Trophoblast cell (in vitro differentiated cells and primary cell): ENCODE data around the gene PCDHGB5.
"Not testable (repeated sequence)": the region's sequence is repeated elsewhere in the genome, so short reads cannot be mapped to it uniquely, and the experiment has no call there.

Experiments used
- DNase-seq, 2 donors: peaks; one replicate each; pipeline ENCODE4 v3.0.0-alpha.2; 2016
- H2AFZ ChIP-seq: 2 replicates; pipeline ENCODE4 v1.6.1; 2013; ENCODE audit warnings: low read length, moderate library complexity, mild to moderate bottlenecking; ENCODE audit not compliant: insufficient read depth, poor library complexity
- H2AK5ac ChIP-seq: 2 replicates; pipeline ENCODE4 v1.6.1; 2013; ENCODE audit warnings: mild to moderate bottlenecking, low read length
- H2BK120ac ChIP-seq: 2 replicates; pipeline ENCODE4 v1.6.1; 2013; ENCODE audit warnings: low read length, mild to moderate bottlenecking, moderate library complexity; ENCODE audit not compliant: insufficient read depth, poor library complexity
- H2BK12ac ChIP-seq: 2 replicates; pipeline ENCODE4 v1.6.1; 2013; ENCODE audit warnings: mild to moderate bottlenecking, low read length, moderate library complexity
- H2BK5ac ChIP-seq: 2 replicates; pipeline ENCODE4 v1.6.1; 2013; ENCODE audit warnings: low read length, low read depth, moderate library complexity, mild to moderate bottlenecking; ENCODE audit not compliant: poor library complexity
- H3K14ac ChIP-seq: 2 replicates; pipeline ENCODE4 v1.6.1; 2013; ENCODE audit warnings: mild to moderate bottlenecking, low read length
- H3K18ac ChIP-seq: 2 replicates; pipeline ENCODE4 v1.6.1; 2013; ENCODE audit warnings: mild to moderate bottlenecking, low read length
- H3K23ac ChIP-seq: 2 replicates; pipeline ENCODE4 v1.6.1; 2013; ENCODE audit warnings: low read length
- H3K27ac ChIP-seq: 2 replicates; pipeline ENCODE4 v1.5.1; 2013; ENCODE audit warnings: low read depth, mild to moderate bottlenecking, inconsistent platforms, low read length, moderate library complexity
- H3K27me3 ChIP-seq: 2 replicates; pipeline ENCODE4 v1.6.1; 2013; ENCODE audit warnings: inconsistent platforms, mild to moderate bottlenecking, low read length, moderate library complexity; ENCODE audit not compliant: insufficient read depth
- H3K36me3 ChIP-seq, 2 experiments: 1 replicate in 1 of 2; 2 replicates in 1 of 2; pipeline ENCODE4 v1.6.1; 2013; ENCODE audit warnings: low read length in 2 of 2, mild to moderate bottlenecking in 2 of 2, moderate library complexity in 1 of 2; ENCODE audit not compliant: insufficient read depth in 2 of 2, control insufficient read depth in 1 of 2
- H3K4ac ChIP-seq: 2 replicates; pipeline ENCODE4 v1.6.1; 2013; ENCODE audit warnings: low read depth, mild to moderate bottlenecking, low read length, moderate library complexity
- H3K4me1 ChIP-seq, 2 experiments: 1 replicate in 1 of 2; 2 replicates in 1 of 2; pipeline ENCODE4 v1.6.1; 2013; ENCODE audit warnings: low read length in 2 of 2, mild to moderate bottlenecking in 2 of 2, moderate library complexity in 1 of 2; ENCODE audit not compliant: insufficient read depth in 2 of 2, control insufficient read depth in 1 of 2
- H3K4me2 ChIP-seq: 2 replicates; pipeline ENCODE4 v1.6.1; 2013; ENCODE audit warnings: inconsistent platforms, mild to moderate bottlenecking, low read length, moderate library complexity
- H3K4me3 ChIP-seq: 2 replicates; pipeline ENCODE4 v1.5.1; 2013; ENCODE audit warnings: mild to moderate bottlenecking, low read depth, low read length, inconsistent platforms
- H3K79me1 ChIP-seq: one replicate; pipeline ENCODE4 v1.6.1; 2013; ENCODE audit warnings: low read length
- H3K79me2 ChIP-seq: 2 replicates; pipeline ENCODE4 v1.6.1; 2013; ENCODE audit warnings: low read length, mild to moderate bottlenecking; ENCODE audit not compliant: control insufficient read depth, insufficient read depth, poor library complexity
- H3K9ac ChIP-seq: 2 replicates; pipeline ENCODE4 v1.6.1; 2013; ENCODE audit warnings: mild to moderate bottlenecking, low read length
- H3K9me3 ChIP-seq: 2 replicates; pipeline ENCODE4 v1.6.1; 2013; ENCODE audit warnings: low read depth, mild to moderate bottlenecking, control low read depth, inconsistent platforms, low read length; ENCODE audit not compliant: insufficient read depth
- H4K12ac ChIP-seq: 2 replicates; pipeline ENCODE4 v1.6.1; 2013; ENCODE audit warnings: low read depth, mild to moderate bottlenecking, low read length, moderate library complexity
- H4K8ac ChIP-seq: 2 replicates; pipeline ENCODE4 v1.6.1; 2013; ENCODE audit warnings: low read depth, mild to moderate bottlenecking, low read length, moderate library complexity
- H4K91ac ChIP-seq: one replicate; pipeline ENCODE4 v1.6.1; 2013; ENCODE audit warnings: low read depth, mild to moderate bottlenecking, low read length, moderate library complexity
- WGBS: extraction: QIAGEN DNeasy Blood & Tissue Kit; methylation state at CpG from one replicate; pipeline ENCODE4 v1.1.7; 2013; ENCODE audit warnings: missing lambda C conversion rate; ENCODE audit not compliant: insufficient read length, insufficient coverage; ENCODE audit errors: extremely low coverage; 5-methylcytosine and 5-hydroxymethylcytosine counted together

PCDHGB5 gene

DNA sequence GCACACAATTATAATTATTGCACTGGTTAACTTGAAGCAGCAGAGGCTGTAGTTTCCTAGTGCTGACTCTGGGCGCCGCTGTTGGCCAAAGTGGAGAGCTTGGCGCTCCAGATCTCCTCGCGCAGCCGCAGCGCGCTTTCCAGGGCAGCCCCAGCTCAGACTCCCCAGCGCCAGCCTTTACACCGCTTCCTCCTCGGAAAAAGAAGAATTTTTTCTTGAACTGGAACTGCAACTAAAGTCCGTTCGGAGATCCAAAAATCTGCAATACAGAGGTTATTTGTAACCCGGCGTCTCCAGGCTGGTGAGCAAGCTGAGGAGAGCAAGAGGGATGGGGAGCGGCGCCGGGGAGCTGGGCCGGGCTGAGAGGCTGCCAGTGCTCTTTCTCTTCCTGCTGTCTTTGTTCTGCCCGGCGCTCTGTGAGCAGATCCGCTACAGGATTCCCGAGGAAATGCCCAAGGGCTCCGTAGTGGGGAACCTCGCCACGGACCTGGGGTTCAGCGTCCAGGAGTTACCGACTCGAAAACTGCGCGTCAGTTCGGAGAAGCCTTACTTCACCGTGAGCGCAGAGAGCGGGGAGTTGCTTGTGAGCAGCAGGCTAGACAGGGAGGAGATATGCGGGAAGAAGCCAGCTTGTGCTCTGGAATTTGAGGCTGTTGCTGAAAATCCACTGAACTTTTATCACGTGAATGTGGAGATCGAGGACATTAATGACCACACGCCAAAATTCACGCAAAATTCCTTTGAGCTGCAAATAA lies 10.0 kb upstream of the PCDHGB5 start, which contains the start of gene PCDHGB4:
Gene PCDHGB4 (plus strand): TSS at position 142 of the 755 bp plus-strand sequence. CDS start 187 bp downstream, at position 329.
- H3K27ac ChIP-seq, H3K18ac ChIP-seq, H3K23ac ChIP-seq, H3K79me2 ChIP-seq, H3K4me1 ChIP-seq, H2BK12ac ChIP-seq, H2AK5ac ChIP-seq, H3K27me3 ChIP-seq, H4K12ac ChIP-seq, H4K91ac ChIP-seq, H4K8ac ChIP-seq, H3K9ac ChIP-seq, H3K14ac ChIP-seq, H2AFZ ChIP-seq, H3K4ac ChIP-seq, H2BK5ac ChIP-seq, H3K79me1 ChIP-seq, H2BK120ac ChIP-seq: not testable (repeated sequence)
- peaks cover 38% of the 10 kb centered on the region for H3K9me3 ChIP-seq
- WGBS: no CpG with 5 or more reads among the region's 40 CpGs
- peaks cover 10 to 13% of the 10 kb centered on the region in 2 experiments for H3K36me3 ChIP-seq
- H3K4me2 ChIP-seq: peak within 1 kb of the TSS; percentile 54
- peak within 1 kb of the TSS; percentile 48 for H3K4me3 ChIP-seq
- DNase-seq: peak in 1 of 2 donors; percentile 47

DNA sequence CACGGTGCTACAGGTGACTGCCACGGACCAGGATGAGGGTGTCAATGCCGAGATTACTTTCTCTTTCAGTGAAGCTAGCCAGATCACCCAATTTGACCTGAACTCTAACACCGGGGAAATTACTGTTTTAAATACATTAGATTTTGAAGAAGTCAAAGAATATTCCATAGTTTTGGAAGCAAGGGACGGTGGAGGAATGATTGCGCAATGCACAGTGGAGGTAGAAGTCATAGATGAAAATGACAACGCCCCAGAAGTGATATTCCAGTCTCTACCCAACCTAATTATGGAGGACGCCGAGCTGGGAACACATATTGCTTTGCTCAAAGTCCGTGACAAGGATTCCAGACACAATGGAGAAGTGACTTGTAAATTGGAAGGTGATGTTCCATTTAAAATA lies 9.1 kb upstream of the PCDHGB5 start:
- Histone ChIP-seq H2AK5ac (no peak overlapping the region), H3K27me3 (no peaks in the 10 kb centered on the region), H4K12ac (no peak overlapping the region), H4K91ac (no peak overlapping the region), H4K8ac (no peak overlapping the region), H2BK5ac (no peak overlapping the region), H3K9ac (no peak overlapping the region), H3K4me2 (no peak overlapping the region), H3K9me3 (peaks cover 38% of the 10 kb centered on the region), H2BK12ac (no peak overlapping the region), H3K36me3 (peaks cover 16 to 20% of the 10 kb centered on the region in 2 experiments), H2BK120ac (no peak overlapping the region), H3K4ac (no peak overlapping the region), H3K4me1 (no peaks in the 10 kb centered on the region), H3K27ac (no peak overlapping the region), H3K79me2 (no peaks in the 10 kb centered on the region), H3K23ac (no peak overlapping the region), H3K79me1 (no peaks in the 10 kb centered on the region), H3K4me3 (peak overlapping the region; percentile 48), H3K18ac (no peak overlapping the region), H2AFZ (no peak overlapping the region), H3K14ac (no peak overlapping the region)
- WGBS: no CpG with 5 or more reads among the region's 10 CpGs
- DNase-seq: no peak

DNA sequence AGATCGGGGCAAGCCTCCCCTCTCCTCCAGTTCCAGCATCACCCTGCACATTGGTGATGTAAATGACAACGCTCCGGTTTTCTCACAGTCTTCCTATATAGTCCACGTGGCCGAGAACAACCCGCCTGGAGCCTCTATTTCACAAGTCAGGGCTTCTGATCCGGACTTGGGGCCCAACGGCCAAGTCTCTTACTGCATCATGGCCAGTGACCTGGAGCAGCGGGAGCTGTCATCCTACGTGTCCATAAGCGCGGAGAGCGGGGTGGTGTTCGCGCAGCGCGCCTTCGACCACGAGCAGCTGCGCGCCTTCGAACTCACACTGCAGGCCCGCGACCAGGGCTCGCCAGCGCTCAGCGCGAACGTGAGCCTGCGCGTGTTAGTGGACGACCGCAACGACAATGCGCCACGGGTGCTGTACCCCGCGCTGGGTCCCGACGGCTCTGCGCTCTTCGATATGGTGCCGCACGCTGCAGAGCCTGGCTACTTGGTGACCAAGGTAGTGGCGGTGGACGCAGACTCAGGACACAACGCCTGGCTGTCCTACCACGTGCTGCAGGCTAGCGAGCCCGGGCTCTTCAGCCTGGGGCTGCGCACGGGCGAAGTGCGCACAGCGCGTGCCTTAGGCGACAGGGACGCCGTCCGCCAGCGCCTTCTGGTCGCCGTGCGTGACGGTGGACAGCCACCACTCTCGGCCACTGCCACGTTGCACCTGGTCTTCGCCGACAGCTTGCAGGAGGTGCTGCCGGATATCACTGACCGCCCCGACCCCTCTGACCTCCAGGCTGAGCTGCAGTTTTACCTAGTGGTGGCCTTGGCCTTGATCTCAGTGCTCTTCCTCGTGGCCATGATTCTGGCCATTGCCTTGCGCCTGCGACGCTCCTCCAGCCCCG lies 8.3 kb upstream of the PCDHGB5 start:
- no CpG with 5 or more reads among the region's 77 CpGs for WGBS
- H2AK5ac ChIP-seq: no peak overlapping the region

DNA sequence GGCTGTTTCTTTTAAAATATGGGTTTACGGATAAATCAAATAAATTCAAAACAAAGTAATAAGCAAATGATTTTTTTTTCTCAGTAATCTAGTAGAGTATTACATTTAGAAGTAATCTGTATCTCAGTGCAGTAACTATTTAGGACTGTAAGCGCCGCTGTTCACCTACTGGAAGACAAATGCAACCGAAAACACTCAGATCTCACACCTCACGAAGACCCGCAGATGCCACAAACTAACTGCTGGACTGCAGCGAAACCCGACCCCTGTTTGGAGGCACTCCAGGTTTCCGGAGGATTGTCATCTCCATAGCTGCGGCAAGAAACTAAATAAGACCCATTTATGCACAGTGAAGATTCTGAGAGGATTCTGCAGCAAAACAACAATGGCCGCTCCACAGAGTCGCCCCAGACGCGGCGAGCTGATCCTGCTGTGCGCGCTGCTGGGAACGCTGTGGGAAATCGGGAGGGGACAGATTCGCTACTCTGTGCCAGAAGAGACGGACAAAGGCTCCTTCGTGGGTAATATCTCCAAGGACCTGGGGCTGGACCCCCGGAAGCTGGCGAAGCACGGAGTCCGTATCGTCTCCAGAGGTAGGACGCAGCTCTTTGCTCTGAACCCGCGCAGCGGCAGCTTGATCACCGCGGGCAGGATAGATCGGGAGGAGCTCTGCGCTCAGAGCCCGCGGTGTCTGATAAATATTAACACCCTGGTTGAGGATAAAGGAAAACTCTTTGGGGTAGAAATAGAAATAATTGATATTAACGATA lies 5.1 kb upstream of the PCDHGB5 start, which contains the start of gene PCDHGA8:
Gene PCDHGA8 (plus strand): TSS at position 205 of the 770 bp plus-strand sequence. CDS start 181 bp downstream, at position 386.
- H2AK5ac ChIP-seq: no peak within 1 kb of the TSS
- H2BK12ac ChIP-seq: no peak within 1 kb of the TSS
- H3K9me3 ChIP-seq: peaks cover 38% of the 10 kb centered on the region
- WGBS: no CpG with 5 or more reads among the region's 38 CpGs
- H3K27me3 ChIP-seq: no peaks in the 10 kb centered on the region
- no peak within 1 kb of the TSS for H2AFZ ChIP-seq
- no peak within 1 kb of the TSS for H3K23ac ChIP-seq
- H3K27ac ChIP-seq: no peak within 1 kb of the TSS
- no peak within 1 kb of the TSS for H3K4ac ChIP-seq
- no peak within 1 kb of the TSS for H2BK120ac ChIP-seq
- no peak within 1 kb of the TSS for H3K4me2 ChIP-seq
- H3K4me1 ChIP-seq: no peaks in the 10 kb centered on the region
- H3K4me3 ChIP-seq: no peak within 1 kb of the TSS
- no peak within 1 kb of the TSS for H2BK5ac ChIP-seq
- no peaks in the 10 kb centered on the region for H3K79me1 ChIP-seq
- H3K9ac ChIP-seq: no peak within 1 kb of the TSS
- H4K91ac ChIP-seq: no peak within 1 kb of the TSS
- no peak within 1 kb of the TSS for H3K14ac ChIP-seq
- no peak within 1 kb of the TSS for H4K12ac ChIP-seq
- no peaks in the 10 kb centered on the region for H3K79me2 ChIP-seq
- no peak within 1 kb of the TSS for H4K8ac ChIP-seq
- H3K18ac ChIP-seq: no peak within 1 kb of the TSS
- DNase-seq: no peak
- peaks cover 19 to 25% of the 10 kb centered on the region in 2 experiments for H3K36me3 ChIP-seq

More for the DNA sequence above, 8.3 kb upstream of the PCDHGB5 start:
- Histone ChIP-seq H3K14ac (no peak overlapping the region), H4K91ac (no peak overlapping the region), H2BK5ac (no peak overlapping the region), H3K4me1 (no peaks in the 10 kb centered on the region), H4K12ac (no peak overlapping the region), H3K79me1 (no peaks in the 10 kb centered on the region), H3K9ac (no peak overlapping the region), H3K27me3 (no peaks in the 10 kb centered on the region), H3K18ac (no peak overlapping the region), H3K4ac (no peak overlapping the region), H3K36me3 (peaks cover 19 to 23% of the 10 kb centered on the region in 2 experiments), H3K27ac (no peak overlapping the region), H3K4me3 (no peak overlapping the region), H3K9me3 (peaks cover 40% of the 10 kb centered on the region), H2BK12ac (no peak overlapping the region), H3K79me2 (no peaks in the 10 kb centered on the region), H2AFZ (no peak overlapping the region), H2BK120ac (no peak overlapping the region), H3K23ac (no peak overlapping the region), H4K8ac (no peak overlapping the region), H3K4me2 (no peak overlapping the region)
- no peak for DNase-seq
